K562 (cell line): ENCODE results near the gene RERE. TPM values are rescaled to one million over a fixed set of nuclear protein-coding genes. Genes with fewer than 3 reads are reported as not detected.

ENCODE experiments used
- ATAC-seq: fragments of 200-7000 bp; cut with Tn5 transposase; 3 replicates; pipeline ENCODE4 v1.9.1; 2020; ENCODE audit warnings: moderate library complexity
- BruUV-seq: library from RNA; stranded (reverse); fragments of 400-500 nt; replicated peaks from 2 replicates; lab custom pipeline; 2021; lab: Mats Ljungman, UMichigan
- CTCF ChIA-PET: fragments of 300-600 bp; formaldehyde crosslinking; extraction: SDS; loops from one replicate; lab custom pipeline; 2021; ENCODE audit warnings: low intra/inter-chr PET ratio; lab: Yijun Ruan, JAX
- POLR2A ChIA-PET: fragments of 300-600, 350-650 bp; sonication (Branson Sonifier 250); formaldehyde crosslinking; extraction: SDS; loops from one replicate; lab custom pipeline; 2021; ENCODE audit warnings: antibody characterized with exemption, inconsistent platforms; lab: Yijun Ruan, JAX
- DNase-seq, 4 experiments: peaks; one replicate each; pipeline versions ENCODE4 v3.0.0 to v3.0.0-alpha.2; 2011 to 2018; ENCODE audit warnings: low spot score in 3 of 4, mixed read lengths in 3 of 4; ENCODE audit errors: extremely low read depth in 1 of 4
- FAIRE-seq: peaks from 2 replicates; lab custom pipeline; 2011; peaks lifted over from hg19 to GRCh38; lab: Jason Lieb, UNC
- H2AFZ ChIP-seq: 2 replicates; pipeline ENCODE4 v1.6.0; 2011; ENCODE audit warnings: low read depth, low read length, control low read depth, inconsistent platforms
- H3K27ac ChIP-seq: fragments of 200-600 bp; 3 replicates; pipeline ENCODE4 v1.8.0; 2011; ENCODE audit warnings: low read depth, mild to moderate bottlenecking, control low read depth, inconsistent platforms, low read length, moderate library complexity, mixed read lengths; ENCODE audit errors: extremely low read depth
- H3K27me3 ChIP-seq, 2 experiments: fragments of 300-600 bp in 1 of 2; 2 replicates in 1 of 2; 3 replicates in 1 of 2; pipeline versions ENCODE4 v1.6.0 to v1.8.0; 2011; ENCODE audit warnings: inconsistent platforms in 2 of 2, low read length in 2 of 2, mild to moderate bottlenecking in 1 of 2, mixed read lengths in 1 of 2, moderate library complexity in 1 of 2; ENCODE audit not compliant: control insufficient read depth in 2 of 2, insufficient read depth in 2 of 2
- H3K36me3 ChIP-seq: fragments of 300-600 bp; 3 replicates; pipeline ENCODE4 v1.8.0; 2011; ENCODE audit warnings: mild to moderate bottlenecking, low read length, inconsistent platforms; ENCODE audit not compliant: control insufficient read depth, insufficient read depth
- H3K4me1 ChIP-seq, 2 experiments: fragments of 200-600 bp in 1 of 2; replicated peaks in 1 of 2; 2 replicates in 1 of 2; 3 replicates in 1 of 2; pipeline versions ENCODE4 v1.5.1 to v1.8.0; 2011; ENCODE audit warnings: inconsistent platforms in 2 of 2, low read length in 2 of 2, mild to moderate bottlenecking in 1 of 2, mixed read lengths in 1 of 2, moderate library complexity in 1 of 2; ENCODE audit not compliant: control insufficient read depth in 2 of 2, insufficient read depth in 2 of 2
- H3K4me2 ChIP-seq: 2 replicates; pipeline ENCODE4 v1.6.1; 2011; ENCODE audit warnings: low read length, control low read depth, inconsistent platforms, mixed read lengths; ENCODE audit not compliant: insufficient read depth
- H3K4me3 ChIP-seq: fragments of 200-600 bp; sonication (generic), shearing (Covaris generic); 2 replicates; pipeline ENCODE4 v1.5.1; 2016; ENCODE audit warnings: control low read depth, inconsistent platforms
- H3K79me2 ChIP-seq: fragments of 200-600 bp; 3 replicates; pipeline ENCODE4 v1.8.0; 2011; ENCODE audit warnings: low read length, inconsistent platforms; ENCODE audit not compliant: control insufficient read depth, insufficient read depth
- H3K9ac ChIP-seq, 2 experiments: 2 replicates each; pipeline versions ENCODE4 v1.6.0 to v1.6.1; 2011; ENCODE audit warnings: low read depth in 2 of 2, low read length in 2 of 2, control low read depth in 1 of 2, inconsistent platforms in 1 of 2, mild to moderate bottlenecking in 1 of 2, mixed read lengths in 1 of 2; ENCODE audit not compliant: insufficient read depth in 1 of 2
- H3K9me1 ChIP-seq: one replicate; pipeline ENCODE4 v1.6.0; 2011; ENCODE audit warnings: inconsistent platforms, mild to moderate bottlenecking, low read length, moderate library complexity; ENCODE audit not compliant: control insufficient read depth, insufficient read depth
- H3K9me3 ChIP-seq: replicated peaks from 2 replicates; pipeline ENCODE4 v1.5.1; 2011; ENCODE audit warnings: low read depth, low read length, inconsistent platforms; ENCODE audit not compliant: control insufficient read depth, insufficient read depth
- H4K20me1 ChIP-seq: replicated peaks from 2 replicates; pipeline ENCODE4 v1.6.1; 2011; ENCODE audit warnings: low read length, inconsistent platforms, mixed read lengths; ENCODE audit not compliant: control insufficient read depth, insufficient read depth
- E2F6 ChIP-seq, 2 experiments: IDR thresholded peaks; 2 replicates each; pipeline ENCODE4 v1.6.1; 2011; ENCODE audit warnings: borderline replicate concordance in 1 of 2, control low read depth in 1 of 2, low read depth in 1 of 2, low read length in 1 of 2, mild to moderate bottlenecking in 1 of 2, mixed read lengths in 1 of 2, moderate library complexity in 1 of 2; ENCODE audit not compliant: insufficient read depth in 1 of 2, insufficient read length in 1 of 2, poor library complexity in 1 of 2, severe bottlenecking in 1 of 2; ENCODE audit errors: extremely low read depth in 1 of 2
- HMGXB4 ChIP-seq: sonication (generic); formaldehyde crosslinking; IDR thresholded peaks from 2 replicates; pipeline ENCODE4 v1.8.1; 2023; ENCODE audit warnings: mild to moderate bottlenecking, missing genetic modification reagents
- MAX ChIP-seq: sonication (generic); formaldehyde crosslinking; IDR thresholded peaks from 2 replicates; pipeline ENCODE4 v1.9.0; 2022; ENCODE audit warnings: mild to moderate bottlenecking, missing genetic modification reagents
- OTX1 ChIP-seq: fragments of 450-650 bp; formaldehyde crosslinking; IDR thresholded peaks from 2 replicates; pipeline ENCODE4 v1.4.0; 2022; ENCODE audit warnings: mild to moderate bottlenecking
- PATZ1 ChIP-seq: fragments of 250-450 bp; sonication (Bioruptor Pico); IDR thresholded peaks from 2 replicates; pipeline ENCODE4 v1.5.0; 2020; ENCODE audit warnings: mild to moderate bottlenecking, borderline replicate concordance
- PHTF2 ChIP-seq: fragments of 250-450 bp; sonication (Bioruptor Pico); IDR thresholded peaks from 2 replicates; pipeline ENCODE4 v1.5.0; 2021; ENCODE audit warnings: mild to moderate bottlenecking
- POLR3G ChIP-seq: IDR thresholded peaks from 2 replicates; pipeline ENCODE4 v1.6.1; 2011; ENCODE audit not compliant: insufficient read length, insufficient replicate concordance; ENCODE audit errors: extremely low read depth
- RAD21 ChIP-seq, 2 experiments: fragments of 250-450 bp in 1 of 2; fragments of 450-650 bp in 1 of 2; sonication (Bioruptor Pico) in 1 of 2; formaldehyde crosslinking in 1 of 2; IDR thresholded peaks in 1 of 2; conservative IDR thresholded peaks in 1 of 2; 2 replicates each; pipeline versions ENCODE4 v1.4.0 to v1.8.0; 2020 to 2022; ENCODE audit warnings: mild to moderate bottlenecking in 2 of 2, moderate library complexity in 1 of 2
- WGBS: fragments of 100-300 bp; shearing (Covaris generic); methylation state at CpG from one replicate; pipeline ENCODE4 v1.1.6; 2016; ENCODE audit warnings: low coverage, mixed read lengths; ENCODE audit not compliant: insufficient coverage; ENCODE audit errors: missing lambda C conversion rate; 5-methylcytosine and 5-hydroxymethylcytosine counted together
- in situ Hi-C: fragments of 300-500 bp; cut with MboI; formaldehyde crosslinking; loops from 4 replicates; pipeline ENCODE4 v1.15.0; 2018; ENCODE audit warnings: inconsistent platforms, mixed read lengths
- intact Hi-C: fragments of 100-400 bp; cut with micrococcal nuclease; formaldehyde crosslinking; loops from 2 replicates; pipeline ENCODE4 v1.14.2; 2022
- polyA plus RNA-seq, 8 experiments: library from polyadenylated mRNA; depleted of rRNA in 4 of 8; stranded (reverse) in 5 of 8; unstranded in 3 of 8; fragments of >200 nt; fragmentation: Nextera tagmentation in 2 of 8; fragmentation: Illumina TruSeq in 1 of 8; extraction: Ambion mirVana in 2 of 8; extraction: Trizol in 1 of 8; gene quantifications; 2 replicates each; pipeline versions ENCODE4 v1.2.1 to v1.2.3, GENCODE V29; 2011 to 2014; ENCODE audit warnings: inconsistent platforms in 1 of 8, missing spikeins in 1 of 8
- total RNA-seq, 7 experiments: library from RNA; depleted of rRNA in 6 of 7; stranded (reverse); fragments of >200 nt in 6 of 7; fragmentation: Illumina TruSeq in 2 of 7; extraction: Trizol in 2 of 7; gene quantifications; 2 replicates each; pipeline versions ENCODE4 v1.2.1 to v1.2.3, GENCODE V29; 2011 to 2021; ENCODE audit warnings: low replicate concordance in 1 of 7

RERE gene
- total and polyA plus RNA-seq, 9 of the 15 experiments (the other 6 are each of a cell fraction or from before 2014, with no cell fraction given) = 3.0 to 51.5 (median 13.4) TPM

- POLR2A ChIA-PET = interaction anchor here (0.8 to 1.2 kb wide), 2 partner anchors 10 to 14 kb away, joined by 3 read pairs; no protein-coding TSS in a partner anchor
- H3K27ac ChIP-seq = no peak overlapping the region
- no peaks in the 10 kb centered on the region; the same call in 2 of the 3 replicates for H3K36me3 ChIP-seq
- peaks cover 23% of the 10 kb centered on the region for H4K20me1 ChIP-seq
- no peak overlapping the region for H2AFZ ChIP-seq
- in situ Hi-C loops = no loop called here
- intact Hi-C loops = no loop called here
- H3K4me2 ChIP-seq = no peak overlapping the region
- WGBS = 55% methylated on average over 6 of the region's 6 CpGs
- H3K4me3 ChIP-seq = no peak overlapping the region
- H3K79me2 ChIP-seq = peaks cover 90% of the 10 kb centered on the region
- no peaks in the 10 kb centered on the region for H3K27me3 ChIP-seq
- DNase-seq = no peak
- no peaks in the 10 kb centered on the region for H3K9me1 ChIP-seq
- H3K4me1 ChIP-seq = peaks cover 7 to 16% of the 10 kb centered on the region in 2 experiments
- CTCF ChIA-PET = no interaction called here
- ATAC-seq = no peak
- H3K9ac ChIP-seq = no peak overlapping the region
- no peaks in the 10 kb centered on the region for H3K9me3 ChIP-seq
- no peak for FAIRE-seq
- BruUV-seq = no TSS peak
- TF ChIP-seq OTX1 (CRISPR knock-in tag) (no peak), HMGXB4 (CRISPR knock-in tag) (no peak), MAX (CRISPR knock-in tag) (no peak), PATZ1 (CRISPR knock-in tag) (no peak), E2F6 (IDR thresholded peaks at IDR 0.05; ENCODE audit: borderline replicate concordance in 1 of 2, extremely low read depth in 1 of 2, insufficient read depth in 1 of 2, insufficient read length in 1 of 2, low read depth in 1 of 2, low read length in 1 of 2, poor library complexity in 1 of 2, severe bottlenecking in 1 of 2) (no peak), PHTF2 (CRISPR knock-in tag) (no peak), POLR3G (no peak), RAD21 (CRISPR knock-in tag; conservative IDR thresholded peaks at IDR 0.05 in 1 of 2, IDR thresholded peaks at IDR 0.05 in 1 of 2) (no peak)
These were observed 4.2 kb downstream of the RERE start for GRCh38 chr1:8813016-8813763.
